GF-D8 (cell line): Measurements from ENCODE around the gene SPHK2.
"Not testable (repeated sequence)": the region's sequence is repeated elsewhere in the genome, so short reads cannot be mapped to it uniquely, and the experiment has no call there.

Experiments
- DNase-seq: peaks from one replicate; lab custom pipeline; 2025; lab: John Stamatoyannopoulos, UW

The SPHK2 gene

GRCh38 chr19:48618916-48619691 is at the start of gene SPHK2, which contains the start of gene RPL18:
Gene SPHK2 (plus strand): TSS chr19:48619506. CDS start chr19:48620515, 1,009 bp downstream.
Gene RPL18 (minus strand): TSS chr19:48619178. CDS start chr19:48619143, 35 bp downstream.
- DNase-seq: peak; percentile 99

GRCh38 chr19:48569814-48570213 is 49.5 kb upstream of the SPHK2 start:
- no peak for DNase-seq

GRCh38 chr19:48571378-48572162 is 47.7 kb upstream of the SPHK2 start:
- no peak for DNase-seq

GRCh38 chr19:48573163-48573505 is 46.2 kb upstream of the SPHK2 start:
- no peak for DNase-seq

GRCh38 chr19:48575931-48576622 is 43.2 kb upstream of the SPHK2 start:
- no peak for DNase-seq

GRCh38 chr19:48577908-48578307 is 41.4 kb upstream of the SPHK2 start:
- DNase-seq: not testable (repeated sequence)

- DNase-seq: no peak
Measured at GRCh38 chr19:48578891-48579290, 40.4 kb upstream of the SPHK2 start.

- DNase-seq: no peak
Measured at GRCh38 chr19:48582168-48582567, 37.1 kb upstream of the SPHK2 start.

- no peak for DNase-seq
Measured at GRCh38 chr19:48587387-48587786, 31.9 kb upstream of the SPHK2 start.

- peak; percentile 29 for DNase-seq
Measured at GRCh38 chr19:48588670-48589401, 30.5 kb upstream of the SPHK2 start.

GRCh38 chr19:48591021-48591420 is 28.3 kb upstream of the SPHK2 start:
- DNase-seq: no peak

GRCh38 chr19:48595171-48595570 is 24.1 kb upstream of the SPHK2 start:
- no peak for DNase-seq

- DNase-seq: no peak
Measured at GRCh38 chr19:48595833-48596232, 23.5 kb upstream of the SPHK2 start.

- DNase-seq: no peak
Measured at GRCh38 chr19:48596237-48596636, 23.1 kb upstream of the SPHK2 start.

- DNase-seq: no peak
Measured at GRCh38 chr19:48596679-48597465, 22.4 kb upstream of the SPHK2 start.

GRCh38 chr19:48598996-48599700 is 20.2 kb upstream of the SPHK2 start:
- DNase-seq: no peak

- no peak for DNase-seq
Measured at GRCh38 chr19:48600679-48601417, 18.5 kb upstream of the SPHK2 start.

- no peak for DNase-seq
Measured at GRCh38 chr19:48603001-48603400, 16.3 kb upstream of the SPHK2 start.

GRCh38 chr19:48603449-48603848 is 15.9 kb upstream of the SPHK2 start:
- DNase-seq: no peak

- no peak for DNase-seq
Measured at GRCh38 chr19:48603850-48604249, 15.5 kb upstream of the SPHK2 start.
